NCI-H345 treated with DMSO at 0.1 percent for 48 hours (cell line): ENCODE data around the gene CATSPERE.
A peak's percentile ranks its signal among the peaks of the same experiment; 100 is the strongest.
"Not testable (repeated sequence)": the region's sequence is repeated elsewhere in the genome, so short reads cannot be mapped to it uniquely, and the experiment has no call there.

ENCODE experiments used
- DNase-seq: peaks from one replicate; lab custom pipeline; 2025; ENCODE audit not compliant: unreplicated experiment; lab: John Stamatoyannopoulos, UW

CATSPERE gene

GRCh38 chr1:244447552-244447951 lies 13.5 kb upstream of the CATSPERE start:
- no peak for DNase-seq

GRCh38 chr1:244448279-244449036 lies 12.6 kb upstream of the CATSPERE start:
- no peak for DNase-seq

- no peak for DNase-seq
These were observed 11.1 kb upstream of the CATSPERE start for GRCh38 chr1:244449936-244450508.

GRCh38 chr1:244450597-244451538 lies 10.2 kb upstream of the CATSPERE start:
- DNase-seq, result no peak

- DNase-seq, result no peak
These were observed 9.5 kb upstream of the CATSPERE start, which contains the start of gene ADSS2 for GRCh38 chr1:244451539-244451950. Gene ADSS2 (minus strand): TSS chr1:244451909. CDS start chr1:244451817, 92 bp downstream.

GRCh38 chr1:244451951-244452795 lies 8.9 kb upstream of the CATSPERE start:
- DNase-seq, result peak; percentile 98

GRCh38 chr1:244454412-244454811 lies 6.7 kb upstream of the CATSPERE start:
- no peak for DNase-seq

- no peak for DNase-seq
These were observed 4.5 kb upstream of the CATSPERE start for GRCh38 chr1:244456586-244456985.

- DNase-seq, result no peak
These were observed 2.3 kb upstream of the CATSPERE start for GRCh38 chr1:244458781-244459180.

GRCh38 chr1:244460197-244460596 lies 876 bp upstream of the CATSPERE start:
- no peak for DNase-seq

- no peak for DNase-seq
These were observed 5.7 kb downstream of the CATSPERE start for GRCh38 chr1:244466724-244467123.

- DNase-seq, result no peak
These were observed 12.1 kb downstream of the CATSPERE start for GRCh38 chr1:244473059-244473605.

- DNase-seq, result not testable (repeated sequence)
These were observed 23.9 kb downstream of the CATSPERE start for GRCh38 chr1:244484971-244485370.

- DNase-seq, result no peak
These were observed 33.6 kb downstream of the CATSPERE start for GRCh38 chr1:244494653-244495052.

GRCh38 chr1:244496186-244496585 lies 35.1 kb downstream of the CATSPERE start:
- DNase-seq, result no peak

- no peak for DNase-seq
These were observed 36.7 kb downstream of the CATSPERE start for GRCh38 chr1:244497805-244498204.

- DNase-seq, result not testable (repeated sequence)
These were observed 38.4 kb downstream of the CATSPERE start for GRCh38 chr1:244499484-244499883.

GRCh38 chr1:244500515-244500914 lies 39.4 kb downstream of the CATSPERE start:
- not testable (repeated sequence) for DNase-seq

GRCh38 chr1:244502630-244503029 lies 41.6 kb downstream of the CATSPERE start:
- DNase-seq, result no peak

GRCh38 chr1:244513493-244513892 lies 52.4 kb downstream of the CATSPERE start:
- DNase-seq, result no peak
